Measurements from ENCODE around the gene SKOR1.

Gene SKOR1

GRCh38 chr15:67820122-67820991 lies 5.0 kb upstream of the SKOR1 start:
- DNase-seq = no peak

GRCh38 chr15:67820992-67821783 lies 4.1 kb upstream of the SKOR1 start:
- no peak for DNase-seq

GRCh38 chr15:67821784-67822440 lies 3.4 kb upstream of the SKOR1 start:
- DNase-seq = no peak

- no peak for DNase-seq
Observed at GRCh38 chr15:67822537-67823313, 2.6 kb upstream of the SKOR1 start.

- no peak for DNase-seq
Observed at GRCh38 chr15:67823314-67824196, 1.8 kb upstream of the SKOR1 start.

GRCh38 chr15:67824197-67824968 lies 926 bp upstream of the SKOR1 start:
- DNase-seq = no peak

GRCh38 chr15:67825881-67826716 lies 790 bp downstream of the SKOR1 start:
- DNase-seq = no peak

GRCh38 chr15:67826717-67827561 lies 1.6 kb downstream of the SKOR1 start:
- DNase-seq = no peak

- DNase-seq = no peak
Observed at GRCh38 chr15:67827562-67828277, 2.4 kb downstream of the SKOR1 start.

GRCh38 chr15:67828278-67828968 lies 3.1 kb downstream of the SKOR1 start:
- DNase-seq = no peak

- no peak for DNase-seq
Observed at GRCh38 chr15:67828969-67829646, 3.8 kb downstream of the SKOR1 start.

GRCh38 chr15:67829647-67830504 lies 4.6 kb downstream of the SKOR1 start:
- DNase-seq = no peak

GRCh38 chr15:67831363-67831762 lies 6.1 kb downstream of the SKOR1 start:
- DNase-seq = no peak

GRCh38 chr15:67832031-67832551 lies 6.8 kb downstream of the SKOR1 start:
- DNase-seq = no peak

GRCh38 chr15:67832897-67833709 lies 7.8 kb downstream of the SKOR1 start:
- no peak for DNase-seq
